ENCODE results near the gene SYN1. TPM values are rescaled to one million over a fixed set of nuclear protein-coding genes. Genes with fewer than 3 reads are reported as not detected.

The SYN1 gene
- total RNA-seq, 1 experiment from 2014 or later = 11.7 TPM

DNA sequence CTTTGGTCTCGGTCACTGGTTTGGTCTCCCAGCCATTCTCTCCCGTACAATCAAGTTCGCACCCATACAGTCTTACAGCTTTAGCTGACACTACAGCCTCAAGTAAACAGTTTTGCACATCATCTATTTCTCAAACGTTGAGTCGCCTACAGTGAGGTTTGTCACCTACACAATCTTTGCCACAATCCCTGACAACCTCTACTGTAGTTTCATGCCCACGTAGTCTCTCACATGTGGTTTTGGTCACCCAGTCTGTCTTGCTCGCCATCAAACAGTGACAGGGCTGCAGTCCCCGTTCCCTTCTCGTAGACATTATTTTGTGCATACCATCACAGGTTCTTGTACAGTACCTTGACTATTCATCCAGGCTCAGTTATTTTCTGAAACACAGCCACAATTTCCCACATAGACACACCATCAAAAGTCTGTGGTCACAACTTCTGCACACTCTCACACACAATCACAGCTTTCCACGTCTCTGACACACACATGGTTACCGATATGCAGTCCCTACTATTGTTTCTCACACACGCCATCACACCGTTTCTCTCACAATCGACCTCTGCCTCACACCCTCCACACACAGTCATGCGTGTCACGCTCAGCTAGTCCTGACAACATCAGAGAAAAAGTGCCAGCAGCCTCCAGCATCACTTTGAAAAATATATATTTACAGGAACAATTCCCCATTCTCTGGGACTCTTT, 15.4 kb upstream of the SYN1 start:
- no peak overlapping the region for H3K27ac Mint-ChIP-seq
- no peaks in the 10 kb centered on the region for H3K79me2 ChIP-seq (ENCODE audit: insufficient read depth, low read length)
- H3K9me3 Mint-ChIP-seq = peaks cover 54 to 56% of the 10 kb centered on the region in 2 experiments
- no peak overlapping the region for H3K56ac ChIP-seq (ENCODE audit: insufficient read length, low read depth, low read length)
- H3K27me3 Mint-ChIP-seq (ENCODE audit: low read depth) = no peaks in the 10 kb centered on the region; the same call in 1 of the 2 replicates
- H4K91ac ChIP-seq (ENCODE audit: insufficient read length, low read depth, low read length) = no peak overlapping the region
- no peak overlapping the region for H2AK5ac ChIP-seq (ENCODE audit: insufficient read length, low read length)
- TF ChIP-seq, protein P1, sequence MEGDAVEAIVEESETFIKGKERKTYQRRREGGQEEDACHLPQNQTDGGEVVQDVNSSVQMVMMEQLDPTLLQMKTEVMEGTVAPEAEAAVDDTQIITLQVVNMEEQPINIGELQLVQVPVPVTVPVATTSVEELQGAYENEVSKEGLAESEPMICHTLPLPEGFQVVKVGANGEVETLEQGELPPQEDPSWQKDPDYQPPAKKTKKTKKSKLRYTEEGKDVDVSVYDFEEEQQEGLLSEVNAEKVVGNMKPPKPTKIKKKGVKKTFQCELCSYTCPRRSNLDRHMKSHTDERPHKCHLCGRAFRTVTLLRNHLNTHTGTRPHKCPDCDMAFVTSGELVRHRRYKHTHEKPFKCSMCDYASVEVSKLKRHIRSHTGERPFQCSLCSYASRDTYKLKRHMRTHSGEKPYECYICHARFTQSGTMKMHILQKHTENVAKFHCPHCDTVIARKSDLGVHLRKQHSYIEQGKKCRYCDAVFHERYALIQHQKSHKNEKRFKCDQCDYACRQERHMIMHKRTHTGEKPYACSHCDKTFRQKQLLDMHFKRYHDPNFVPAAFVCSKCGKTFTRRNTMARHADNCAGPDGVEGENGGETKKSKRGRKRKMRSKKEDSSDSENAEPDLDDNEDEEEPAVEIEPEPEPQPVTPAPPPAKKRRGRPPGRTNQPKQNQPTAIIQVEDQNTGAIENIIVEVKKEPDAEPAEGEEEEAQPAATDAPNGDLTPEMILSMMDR (conservative IDR thresholded peaks at IDR 0.05) = no peak
- no peak overlapping the region for H2BK15ac ChIP-seq (ENCODE audit: low read depth, low read length)
- H3K4me1 Mint-ChIP-seq = peaks cover 2 to 14% of the 10 kb centered on the region in 2 experiments
- no peaks in the 10 kb centered on the region for H3K79me1 ChIP-seq (ENCODE audit: insufficient read depth, low read depth, low read length, poor library complexity, severe bottlenecking)
- no peak overlapping the region for H2BK120ac ChIP-seq (ENCODE audit: low read depth, low read length, poor library complexity, severe bottlenecking)
- H2AFZ ChIP-seq (ENCODE audit: low read length) = no peak overlapping the region
- no peaks in the 10 kb centered on the region; the same call in 1 of the 2 replicates for H3K4me1 ChIP-seq (ENCODE audit: insufficient read depth, low read length)
- 100% methylated on average over 3 of the region's 16 CpGs for WGBS (ENCODE audit: extremely low coverage, insufficient read length, low lambda C conversion rate)
- no peak overlapping the region for H3K27ac ChIP-seq (ENCODE audit: insufficient read length, low read depth, low read length)
- H3K4me2 ChIP-seq (ENCODE audit: insufficient read depth, insufficient read length, low read length) = no peak overlapping the region
- H3K27me3 ChIP-seq (ENCODE audit: insufficient read depth, low read length) = no peaks in the 10 kb centered on the region
- H3K14ac ChIP-seq (ENCODE audit: insufficient read depth, low read length) = no peak overlapping the region
- H3K18ac ChIP-seq (ENCODE audit: insufficient read length, low read depth, low read length) = no peak overlapping the region
- H3K9ac ChIP-seq (ENCODE audit: extremely low read depth, insufficient read length, low read length) = no peak overlapping the region
- no peak overlapping the region for H4K5ac ChIP-seq (ENCODE audit: insufficient read length, low read depth, low read length)
- H3K4ac ChIP-seq (ENCODE audit: low read depth, low read length) = no peak overlapping the region
- no peaks in the 10 kb centered on the region for H4K20me1 ChIP-seq (ENCODE audit: control insufficient read depth, insufficient read depth, insufficient read length)
- H2BK12ac ChIP-seq (ENCODE audit: insufficient read length, low read depth, low read length) = no peak overlapping the region
- H3K36me3 Mint-ChIP-seq (ENCODE audit: insufficient read depth in 1 of 3, low read depth in 3 of 3) = peaks cover 35 to 42% (median 38%) of the 10 kb centered on the region in 3 experiments
- DNase-seq = no peak
- H3T11ph ChIP-seq (ENCODE audit: low read length) = no peak overlapping the region
- no peak overlapping the region for H3K23ac ChIP-seq (ENCODE audit: insufficient read length, low read depth, low read length)
- H3K4me3 Mint-ChIP-seq = no peak overlapping the region
- no peak overlapping the region for H2BK20ac ChIP-seq (ENCODE audit: low read depth, low read length, poor library complexity, severe bottlenecking)
- H4K8ac ChIP-seq (replicated peaks; ENCODE audit: insufficient read length, low read depth, low read length) = no peak overlapping the region
- no peak overlapping the region for H2BK5ac ChIP-seq (ENCODE audit: insufficient read length, low read length)
- peaks cover 39% of the 10 kb centered on the region for H3K9me3 ChIP-seq (ENCODE audit: control insufficient read depth, low read depth, low read length)
- no peaks in the 10 kb centered on the region for H3K23me2 ChIP-seq (ENCODE audit: insufficient read length, low read depth, low read length, poor library complexity, severe bottlenecking)
